Activated CD4-positive, alpha-beta T cell treated with anti-CD3 and anti-CD28 coated beads, Interleukin-2, amount 50 U/mL, for 48 hours (primary cell): ENCODE data around the gene HSCB.
"Not testable (repeated sequence)": the region's sequence is repeated elsewhere in the genome, so short reads cannot be mapped to it uniquely, and the experiment has no call there.

Experiments
- DNase-seq, 2 experiments: peaks; one replicate each; pipeline ENCODE4 v3.0.0-alpha.2; 2020

The HSCB gene

GRCh38 chr22:28741200-28741784 lies 547 bp upstream of the HSCB start:
- peak in 1 of 2 experiments; percentile 8 for DNase-seq

- no peak for DNase-seq
Measured at GRCh38 chr22:28742562-28742962, 723 bp downstream of the HSCB start.

GRCh38 chr22:28743852-28744251 lies 2.0 kb downstream of the HSCB start:
- no peak for DNase-seq

- DNase-seq: no peak
Measured at GRCh38 chr22:28750471-28750881, 8.6 kb downstream of the HSCB start.

- not testable (repeated sequence) for DNase-seq
Measured at GRCh38 chr22:28754512-28754911, 12.7 kb downstream of the HSCB start.

GRCh38 chr22:28759861-28760560 lies 18.2 kb downstream of the HSCB start:
- DNase-seq: no peak

GRCh38 chr22:28761449-28761755 lies 19.6 kb downstream of the HSCB start:
- DNase-seq: no peak

- DNase-seq: not testable (repeated sequence)
Measured at GRCh38 chr22:28762000-28762399, 20.2 kb downstream of the HSCB start.

GRCh38 chr22:28766628-28767027 lies 24.8 kb downstream of the HSCB start:
- no peak for DNase-seq

GRCh38 chr22:28768701-28769393 lies 27.0 kb downstream of the HSCB start:
- DNase-seq: no peak

GRCh38 chr22:28769394-28770085 lies 27.7 kb downstream of the HSCB start:
- DNase-seq: no peak

- no peak for DNase-seq
Measured at GRCh38 chr22:28771195-28771791, 29.5 kb downstream of the HSCB start.

GRCh38 chr22:28772633-28773460 lies 31.0 kb downstream of the HSCB start, which contains the start of gene CCDC117:
Gene CCDC117 (plus strand): TSS chr22:28772695. CDS start chr22:28772850, 155 bp downstream.
- peak; percentile 93 to 94 for DNase-seq

- no peak for DNase-seq
Measured at GRCh38 chr22:28773461-28773867, 31.6 kb downstream of the HSCB start.

- no peak for DNase-seq
Measured at GRCh38 chr22:28774378-28774777, 32.5 kb downstream of the HSCB start.

GRCh38 chr22:28779833-28780232 lies 38.0 kb downstream of the HSCB start:
- DNase-seq: no peak

- DNase-seq: no peak
Measured at GRCh38 chr22:28780296-28780695, 38.5 kb downstream of the HSCB start.

GRCh38 chr22:28783786-28784671 lies 42.2 kb downstream of the HSCB start:
- no peak for DNase-seq

- DNase-seq: no peak
Measured at GRCh38 chr22:28788601-28789000, 46.8 kb downstream of the HSCB start.

GRCh38 chr22:28791124-28791523 lies 49.3 kb downstream of the HSCB start:
- no peak for DNase-seq

- DNase-seq: no peak
Measured at GRCh38 chr22:28791841-28792490, 50.1 kb downstream of the HSCB start.
